ENCODE data around the gene GPR183.

The GPR183 gene

GRCh38 chr13:99301913-99302636 lies 5.1 kb downstream of the GPR183 start:
- TF ChIP-seq ZFX (IDR thresholded peaks at IDR 0.05; ENCODE audit: borderline replicate concordance), result no peak
- H3K27ac ChIP-seq, result no peak overlapping the region

- no peak overlapping the region for H3K27ac ChIP-seq
Observed at GRCh38 chr13:99301056-99301838, 6.0 kb downstream of the GPR183 start.

GRCh38 chr13:99299920-99300341 lies 7.3 kb downstream of the GPR183 start:
- H3K27ac ChIP-seq, result no peak overlapping the region
- TF ChIP-seq ZFX (IDR thresholded peaks at IDR 0.05; ENCODE audit: borderline replicate concordance), result no peak
- no peak for TF ChIP-seq CTCF (IDR thresholded peaks at IDR 0.05)

More at GRCh38 chr13:99301056-99301838, 6.0 kb downstream of the GPR183 start:
- TF ChIP-seq CTCF (IDR thresholded peaks at IDR 0.05), result no peak
- no peak for TF ChIP-seq ZFX (IDR thresholded peaks at IDR 0.05; ENCODE audit: borderline replicate concordance)

DNA sequence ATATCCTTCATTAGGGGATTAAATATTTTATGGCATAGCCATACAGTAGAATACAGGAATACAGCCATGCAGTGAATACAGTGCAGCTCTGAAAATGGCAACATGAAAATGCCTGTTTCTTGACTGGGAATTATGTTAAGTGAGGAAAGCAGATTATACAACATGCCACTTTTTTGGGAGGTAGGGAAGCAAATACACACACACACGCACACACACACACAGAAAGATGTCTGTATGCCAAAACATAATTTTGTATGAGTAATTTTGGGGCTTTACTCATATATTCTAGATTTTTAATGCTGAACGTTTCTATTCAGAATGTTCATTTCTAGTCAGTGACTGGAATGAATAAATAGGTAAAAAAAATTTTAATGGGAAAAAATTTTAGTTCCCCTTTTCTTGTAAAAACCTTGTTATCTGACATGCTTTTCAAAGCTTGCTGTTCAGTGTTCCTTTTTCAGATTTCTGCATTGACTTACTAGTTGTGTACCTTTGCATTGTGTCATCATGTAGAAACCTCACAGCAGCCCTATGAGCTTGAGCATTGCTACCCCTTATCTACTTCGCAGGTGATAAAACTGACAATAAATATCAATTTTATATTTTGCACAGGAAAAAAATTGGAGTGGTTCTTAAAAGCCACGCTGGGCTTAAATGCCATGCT lies 7.8 kb downstream of the GPR183 start:
- H3K27ac ChIP-seq, result no peak overlapping the region
- TF ChIP-seq CTCF (IDR thresholded peaks at IDR 0.05), result no peak
- no peak for TF ChIP-seq ZFX (IDR thresholded peaks at IDR 0.05; ENCODE audit: borderline replicate concordance)

- H3K27ac ChIP-seq, result no peak overlapping the region
- no peak for TF ChIP-seq CTCF (IDR thresholded peaks at IDR 0.05)
- TF ChIP-seq ZFX (IDR thresholded peaks at IDR 0.05; ENCODE audit: borderline replicate concordance), result no peak
Observed at GRCh38 chr13:99298056-99298455, 9.1 kb downstream of the GPR183 start.

DNA sequence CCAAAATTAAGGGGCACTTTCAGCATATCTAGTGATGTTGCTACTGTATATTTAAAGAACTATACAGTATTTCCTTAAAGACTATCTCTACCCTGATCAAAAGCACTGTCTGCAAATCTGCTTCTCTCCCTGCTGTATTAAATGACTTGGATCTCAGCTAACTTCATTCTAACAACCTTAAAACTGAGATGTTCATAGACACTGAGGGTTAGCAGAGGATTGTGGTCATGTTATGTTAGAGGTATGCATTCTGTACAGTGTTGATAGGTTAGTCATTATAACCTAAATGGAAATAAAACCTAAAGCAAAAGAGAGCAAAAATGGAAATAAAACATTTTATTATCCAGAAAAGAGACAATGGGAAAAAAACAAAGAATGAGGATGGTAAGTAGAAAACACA lies 9.9 kb downstream of the GPR183 start:
- no peak overlapping the region for H3K27ac ChIP-seq
- TF ChIP-seq CTCF (IDR thresholded peaks at IDR 0.05), result no peak

- TF ChIP-seq ZFX (IDR thresholded peaks at IDR 0.05; ENCODE audit: borderline replicate concordance), result no peak
- TF ChIP-seq CTCF (IDR thresholded peaks at IDR 0.05), result no peak
- no peak overlapping the region for H3K27ac ChIP-seq
Observed at GRCh38 chr13:99296398-99296797, 10.8 kb downstream of the GPR183 start.
